ENCODE results near the gene EHD4. TPM values are rescaled to one million over a fixed set of nuclear protein-coding genes. Genes with fewer than 3 reads are reported as not detected.

EHD4 gene
- total and polyA plus RNA-seq, 9 of the 15 experiments (the other 6 are each of a cell fraction or from before 2014, with no cell fraction given): 0.89 to 10.3 (median 6.4) TPM

- no peak for DNase-seq (ENCODE audit: extremely low read depth in 1 of 4, low spot score in 3 of 4)
- no peak for ATAC-seq
- Histone ChIP-seq H3K4me1 (replicated peaks in 1 of 2; ENCODE audit: control insufficient read depth in 2 of 2, insufficient read depth in 2 of 2, low read length in 2 of 2) (no peaks in the 10 kb centered on the region; a peak in 2 of 5 replicates), H3K27me3 (ENCODE audit: control insufficient read depth in 2 of 2, insufficient read depth in 2 of 2, low read length in 2 of 2) (no peaks in the 10 kb centered on the region), H3K79me2 (ENCODE audit: control insufficient read depth, insufficient read depth, low read length) (no peaks in the 10 kb centered on the region), H3K9ac (ENCODE audit: insufficient read depth in 1 of 2, low read depth in 2 of 2, low read length in 2 of 2) (no peak overlapping the region), H3K27ac (ENCODE audit: extremely low read depth, low read depth, low read length) (no peak overlapping the region), H3K4me3 (no peak overlapping the region), H3K4me2 (ENCODE audit: insufficient read depth, low read length) (no peak overlapping the region), H4K20me1 (replicated peaks; ENCODE audit: control insufficient read depth, insufficient read depth, low read length) (no peaks in the 10 kb centered on the region; the same call in 1 of the 2 replicates), H3K36me3 (ENCODE audit: control insufficient read depth, insufficient read depth, low read length) (peaks cover 9% of the 10 kb centered on the region; the same call in 2 of the 3 replicates), H3K9me1 (ENCODE audit: control insufficient read depth, insufficient read depth, low read length) (no peaks in the 10 kb centered on the region), H2AFZ (ENCODE audit: low read depth, low read length) (no peak overlapping the region), H3K9me3 (replicated peaks; ENCODE audit: control insufficient read depth, insufficient read depth, low read depth, low read length) (no peaks in the 10 kb centered on the region)
- intact Hi-C loops (cut with micrococcal nuclease) (no loop called here), in situ Hi-C loops (cut with MboI) (no loop called here)
- POLR2A ChIA-PET: interaction anchor here (1.8 kb wide), 1 partner anchor 13 kb away, joined by 6 read pairs; no protein-coding TSS in a partner anchor
- 83% methylated on average over 9 of the region's 9 CpGs for WGBS (ENCODE audit: insufficient coverage, low coverage, missing lambda C conversion rate)
- BruUV-seq (replicated peaks): no TSS peak
- no peak for FAIRE-seq
- CTCF ChIA-PET (ENCODE audit: low intra/inter-chr PET ratio): no interaction called here
- TF ChIP-seq SAP30 (IDR thresholded peaks at IDR 0.05; ENCODE audit: borderline replicate concordance, insufficient read depth, low read depth, low read length, poor library complexity, severe bottlenecking) (no peak), ASH1L (IDR thresholded peaks at IDR 0.05; ENCODE audit: borderline replicate concordance, low read depth, partially characterized antibody) (no peak), CCNT2 (IDR thresholded peaks at IDR 0.05; ENCODE audit: borderline replicate concordance, extremely low read depth, insufficient read length, low read depth, low read length) (no peak), PCBP2 (IDR thresholded peaks at IDR 0.05; ENCODE audit: low read depth, low read length, poor library complexity, severe bottlenecking) (no peak), GTF2F1 (IDR thresholded peaks at IDR 0.05; ENCODE audit: low read depth, low read length) (no peak), MAZ (CRISPR knock-in tag; conservative IDR thresholded peaks at IDR 0.05 in 1 of 2, IDR thresholded peaks at IDR 0.05 in 1 of 2) (no peak), ZNF584 (CRISPR knock-in tag; IDR thresholded peaks at IDR 0.05; ENCODE audit: low read depth) (no peak), ZNF140 (CRISPR knock-in tag; IDR thresholded peaks at IDR 0.05) (no peak), EHMT2 (IDR thresholded peaks at IDR 0.05) (no peak), RREB1 (CRISPR knock-in tag; IDR thresholded peaks at IDR 0.05) (no peak), ZNF134 (CRISPR knock-in tag; conservative IDR thresholded peaks at IDR 0.05) (no peak), TEAD2 (tag; IDR thresholded peaks at IDR 0.05) (no peak), ZEB2 (IDR thresholded peaks at IDR 0.05) (no peak), STAG1 (CRISPR knock-in tag; IDR thresholded peaks at IDR 0.05; ENCODE audit: borderline replicate concordance) (no peak)
- TF ChIP-seq, protein P1, sequence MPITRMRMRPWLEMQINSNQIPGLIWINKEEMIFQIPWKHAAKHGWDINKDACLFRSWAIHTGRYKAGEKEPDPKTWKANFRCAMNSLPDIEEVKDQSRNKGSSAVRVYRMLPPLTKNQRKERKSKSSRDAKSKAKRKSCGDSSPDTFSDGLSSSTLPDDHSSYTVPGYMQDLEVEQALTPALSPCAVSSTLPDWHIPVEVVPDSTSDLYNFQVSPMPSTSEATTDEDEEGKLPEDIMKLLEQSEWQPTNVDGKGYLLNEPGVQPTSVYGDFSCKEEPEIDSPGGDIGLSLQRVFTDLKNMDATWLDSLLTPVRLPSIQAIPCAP (CRISPR knock-in tag; IDR thresholded peaks at IDR 0.05; ENCODE audit: borderline replicate concordance): no peak
- TF ChIP-seq, protein P2, sequence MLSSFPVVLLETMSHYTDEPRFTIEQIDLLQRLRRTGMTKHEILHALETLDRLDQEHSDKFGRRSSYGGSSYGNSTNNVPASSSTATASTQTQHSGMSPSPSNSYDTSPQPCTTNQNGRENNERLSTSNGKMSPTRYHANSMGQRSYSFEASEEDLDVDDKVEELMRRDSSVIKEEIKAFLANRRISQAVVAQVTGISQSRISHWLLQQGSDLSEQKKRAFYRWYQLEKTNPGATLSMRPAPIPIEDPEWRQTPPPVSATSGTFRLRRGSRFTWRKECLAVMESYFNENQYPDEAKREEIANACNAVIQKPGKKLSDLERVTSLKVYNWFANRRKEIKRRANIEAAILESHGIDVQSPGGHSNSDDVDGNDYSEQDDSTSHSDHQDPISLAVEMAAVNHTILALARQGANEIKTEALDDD (IDR thresholded peaks at IDR 0.05): no peak
These were observed 32.4 kb downstream of the EHD4 start for GRCh38 chr15:41939986-41940385.

All from K562 (cell line).